HEK293 (cell line): ENCODE results near the gene C1QL1.

Experiments
- BCL11B ChIP-seq: fragments of 450-650 bp; formaldehyde crosslinking; IDR thresholded peaks from 2 replicates; pipeline ENCODE4 v1.5.1; 2016; ENCODE audit warnings: low read depth, missing biosample characterization, missing genetic modification characterization
- KLF16 ChIP-seq: fragments of 450-650 bp; formaldehyde crosslinking; IDR thresholded peaks from 2 replicates; pipeline ENCODE4 v1.5.1; 2017; ENCODE audit warnings: missing biosample characterization, missing genetic modification characterization
- ZBTB8A ChIP-seq: fragments of 450-650 bp; formaldehyde crosslinking; IDR thresholded peaks from 2 replicates; pipeline ENCODE4 v1.5.1; 2016; ENCODE audit warnings: missing biosample characterization, missing genetic modification characterization
- ZNF175 ChIP-seq: fragments of 450-650 bp; formaldehyde crosslinking; IDR thresholded peaks from 2 replicates; pipeline ENCODE4 v1.5.1; 2016; ENCODE audit warnings: missing biosample characterization, missing genetic modification characterization
- TF ChIP-seq, protein P1 (sequence below): fragments of 450-650 bp; formaldehyde crosslinking; IDR thresholded peaks from 2 replicates; pipeline ENCODE4 v1.5.1; 2016; ENCODE audit warnings: missing biosample characterization, missing genetic modification characterization
- TF ChIP-seq, protein P2 (sequence below): fragments of 450-650 bp; formaldehyde crosslinking; IDR thresholded peaks from 2 replicates; pipeline ENCODE4 v1.5.1; 2016; ENCODE audit warnings: missing biosample characterization, missing genetic modification characterization

DNA sequence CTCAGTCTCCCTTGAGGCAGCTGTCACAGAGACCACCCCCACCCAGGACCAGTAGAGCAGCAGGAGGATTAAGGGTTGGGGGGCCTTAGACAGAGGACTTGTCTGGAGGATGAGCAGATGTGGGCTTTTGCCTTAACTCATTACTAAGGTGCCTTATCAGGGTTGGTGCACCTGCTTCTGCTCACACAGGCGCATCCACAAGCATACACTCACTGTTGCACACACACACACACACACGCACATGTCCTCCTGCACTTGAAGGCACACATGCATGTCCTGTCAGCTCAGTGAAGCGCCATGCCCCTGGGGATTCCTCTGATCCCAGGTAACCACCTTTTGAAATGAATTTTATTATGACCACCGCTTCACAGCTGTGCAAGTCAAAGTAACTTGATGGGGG is 54.0 kb downstream of the C1QL1 start:
- TF ChIP-seq, protein P1, sequence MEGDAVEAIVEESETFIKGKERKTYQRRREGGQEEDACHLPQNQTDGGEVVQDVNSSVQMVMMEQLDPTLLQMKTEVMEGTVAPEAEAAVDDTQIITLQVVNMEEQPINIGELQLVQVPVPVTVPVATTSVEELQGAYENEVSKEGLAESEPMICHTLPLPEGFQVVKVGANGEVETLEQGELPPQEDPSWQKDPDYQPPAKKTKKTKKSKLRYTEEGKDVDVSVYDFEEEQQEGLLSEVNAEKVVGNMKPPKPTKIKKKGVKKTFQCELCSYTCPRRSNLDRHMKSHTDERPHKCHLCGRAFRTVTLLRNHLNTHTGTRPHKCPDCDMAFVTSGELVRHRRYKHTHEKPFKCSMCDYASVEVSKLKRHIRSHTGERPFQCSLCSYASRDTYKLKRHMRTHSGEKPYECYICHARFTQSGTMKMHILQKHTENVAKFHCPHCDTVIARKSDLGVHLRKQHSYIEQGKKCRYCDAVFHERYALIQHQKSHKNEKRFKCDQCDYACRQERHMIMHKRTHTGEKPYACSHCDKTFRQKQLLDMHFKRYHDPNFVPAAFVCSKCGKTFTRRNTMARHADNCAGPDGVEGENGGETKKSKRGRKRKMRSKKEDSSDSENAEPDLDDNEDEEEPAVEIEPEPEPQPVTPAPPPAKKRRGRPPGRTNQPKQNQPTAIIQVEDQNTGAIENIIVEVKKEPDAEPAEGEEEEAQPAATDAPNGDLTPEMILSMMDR (tag by site-specific recombination) = no peak
- TF ChIP-seq ZNF175 (tag by site-specific recombination) (no peak), BCL11B (tag by site-specific recombination) (no peak), KLF16 (tag by site-specific recombination) (no peak), ZBTB8A (tag by site-specific recombination) (no peak)
- TF ChIP-seq, protein P2, sequence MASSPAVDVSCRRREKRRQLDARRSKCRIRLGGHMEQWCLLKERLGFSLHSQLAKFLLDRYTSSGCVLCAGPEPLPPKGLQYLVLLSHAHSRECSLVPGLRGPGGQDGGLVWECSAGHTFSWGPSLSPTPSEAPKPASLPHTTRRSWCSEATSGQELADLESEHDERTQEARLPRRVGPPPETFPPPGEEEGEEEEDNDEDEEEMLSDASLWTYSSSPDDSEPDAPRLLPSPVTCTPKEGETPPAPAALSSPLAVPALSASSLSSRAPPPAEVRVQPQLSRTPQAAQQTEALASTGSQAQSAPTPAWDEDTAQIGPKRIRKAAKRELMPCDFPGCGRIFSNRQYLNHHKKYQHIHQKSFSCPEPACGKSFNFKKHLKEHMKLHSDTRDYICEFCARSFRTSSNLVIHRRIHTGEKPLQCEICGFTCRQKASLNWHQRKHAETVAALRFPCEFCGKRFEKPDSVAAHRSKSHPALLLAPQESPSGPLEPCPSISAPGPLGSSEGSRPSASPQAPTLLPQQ = no peak
